NAMALWA (cell line): Measurements from ENCODE around the gene MORC4.
"Not testable (repeated sequence)": the region's sequence is repeated elsewhere in the genome, so short reads cannot be mapped to it uniquely, and the experiment has no call there.

Source experiments
- DNase-seq: peaks from one replicate; pipeline ENCODE4 v3.0.0-alpha.2; 2015; ENCODE audit warnings: low spot score

The MORC4 gene

DNA sequence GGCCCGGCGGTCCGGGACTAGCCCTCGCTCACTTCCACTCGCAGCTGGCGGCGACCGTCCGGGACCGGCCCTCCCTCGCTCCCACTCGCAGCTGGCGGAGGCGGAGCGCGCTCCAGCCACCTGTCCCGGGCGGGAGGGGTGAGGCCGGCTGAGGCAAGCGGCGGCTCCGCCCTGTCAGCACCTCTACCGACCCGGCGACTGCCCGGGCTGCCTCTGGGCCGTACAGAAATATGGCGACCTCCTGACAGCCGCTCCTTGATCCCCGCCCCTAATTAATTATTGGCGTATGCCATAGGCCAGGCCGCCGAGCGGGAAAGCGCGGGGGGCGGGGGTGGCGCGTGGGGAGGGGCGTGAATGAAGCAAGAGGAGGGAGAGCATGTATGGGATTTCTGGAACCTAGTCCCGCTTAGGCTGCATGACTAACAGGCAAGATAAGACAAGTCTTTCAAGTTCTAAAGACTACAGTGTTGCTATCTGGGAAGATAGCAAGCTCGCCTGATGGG lies at the start of gene MORC4:
Gene MORC4 (minus strand): TSS at position 200 of the 503 bp plus-strand sequence. CDS start 243 bp downstream, outside the sequence.
- peak; percentile 72 for DNase-seq

DNA sequence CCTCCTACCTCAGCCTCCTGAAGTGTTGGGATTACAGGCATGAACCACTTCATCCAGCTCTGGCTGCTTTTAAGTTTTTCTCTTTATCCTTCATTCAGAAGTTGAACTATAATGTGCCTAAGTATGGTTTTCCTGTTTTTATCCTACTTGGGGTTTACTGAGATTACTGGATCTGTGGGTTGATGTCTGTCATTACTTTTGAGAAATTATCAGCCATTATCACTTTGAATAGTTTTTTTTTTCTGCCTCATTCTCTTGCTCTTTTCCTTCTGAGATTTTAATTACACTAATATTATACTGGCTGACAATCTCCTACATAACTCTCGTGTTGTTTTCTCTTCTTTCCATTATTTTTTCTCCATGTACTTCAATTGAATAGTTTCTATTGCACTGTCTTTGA lies 47.6 kb upstream of the MORC4 start:
- DNase-seq: no peak

DNA sequence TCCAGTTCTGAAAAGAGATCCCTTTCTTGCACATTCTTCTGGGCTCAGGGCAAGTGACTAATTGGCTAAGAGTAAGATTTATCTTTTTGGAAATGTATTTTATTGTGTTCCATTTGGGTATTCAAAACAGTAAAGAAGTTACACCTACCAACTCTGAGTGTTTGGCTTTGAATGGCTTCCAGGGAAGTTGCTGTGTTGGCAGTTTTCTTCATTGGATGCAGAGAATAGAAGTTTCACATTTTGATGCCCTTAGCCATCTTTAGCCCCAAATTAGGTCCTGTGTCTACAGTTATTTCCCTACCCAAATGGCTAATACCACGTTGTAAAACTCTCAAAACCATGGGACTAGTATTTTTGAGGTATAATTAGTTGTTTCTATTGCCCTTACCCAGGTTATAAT lies 29.7 kb upstream of the MORC4 start:
- DNase-seq: no peak

DNA sequence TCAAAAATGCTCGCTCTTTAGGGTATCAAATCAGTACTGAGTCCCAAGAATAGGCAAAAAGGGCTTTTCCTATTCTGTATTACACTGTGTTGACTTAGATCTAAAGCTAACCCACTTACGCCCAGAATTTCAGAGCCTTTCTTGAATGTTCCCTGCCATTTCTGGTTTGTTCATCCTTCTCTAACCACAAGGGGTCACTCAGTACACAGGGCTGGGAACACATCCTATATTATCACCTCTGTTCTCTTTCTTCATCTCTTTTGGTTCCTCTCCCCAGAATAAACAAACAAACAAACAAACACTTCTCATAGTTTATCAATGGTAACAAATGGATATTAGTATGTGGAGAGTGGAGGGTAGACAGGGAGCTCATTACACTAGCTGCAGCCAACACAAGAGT lies 25.5 kb upstream of the MORC4 start:
- peak; percentile 33 for DNase-seq

DNA sequence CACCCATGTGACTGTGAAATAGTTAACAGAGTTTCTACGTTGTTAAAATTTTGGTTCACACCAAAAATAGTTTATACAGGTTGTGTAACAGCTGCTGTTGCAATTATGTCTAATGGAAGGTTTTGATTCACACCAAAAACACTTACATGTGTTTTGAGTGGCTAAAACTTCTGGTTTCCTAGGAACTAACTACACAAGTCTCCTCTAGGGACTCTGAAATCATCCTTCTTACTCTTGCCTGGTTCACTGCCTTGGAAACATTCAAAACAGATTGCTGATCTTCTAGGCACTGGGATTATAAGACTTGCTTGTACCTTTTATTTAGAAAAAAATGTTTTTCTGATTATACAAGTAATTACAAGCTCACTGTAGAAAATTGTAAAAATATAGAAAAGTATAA lies 14.9 kb upstream of the MORC4 start:
- no peak for DNase-seq

DNA sequence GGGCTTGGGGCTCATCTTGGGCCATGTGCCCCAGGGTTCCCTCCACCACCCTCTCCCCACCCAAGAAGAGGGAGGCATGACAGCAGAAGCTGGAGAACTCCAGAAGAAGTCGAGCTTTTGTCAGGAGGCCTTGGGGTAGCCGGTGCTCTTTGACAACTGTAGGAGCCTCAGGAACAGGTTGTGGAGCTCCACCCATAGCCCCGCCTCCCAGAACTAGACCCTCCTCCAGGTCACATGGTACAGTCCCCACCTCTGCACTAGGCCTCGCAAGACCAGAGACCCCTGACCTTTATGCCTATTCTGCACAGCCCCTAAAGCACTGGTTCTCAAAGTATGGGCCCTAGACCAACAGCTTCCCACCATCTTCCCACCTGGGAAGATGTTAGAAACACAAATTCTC lies 8.0 kb upstream of the MORC4 start:
- DNase-seq: no peak

DNA sequence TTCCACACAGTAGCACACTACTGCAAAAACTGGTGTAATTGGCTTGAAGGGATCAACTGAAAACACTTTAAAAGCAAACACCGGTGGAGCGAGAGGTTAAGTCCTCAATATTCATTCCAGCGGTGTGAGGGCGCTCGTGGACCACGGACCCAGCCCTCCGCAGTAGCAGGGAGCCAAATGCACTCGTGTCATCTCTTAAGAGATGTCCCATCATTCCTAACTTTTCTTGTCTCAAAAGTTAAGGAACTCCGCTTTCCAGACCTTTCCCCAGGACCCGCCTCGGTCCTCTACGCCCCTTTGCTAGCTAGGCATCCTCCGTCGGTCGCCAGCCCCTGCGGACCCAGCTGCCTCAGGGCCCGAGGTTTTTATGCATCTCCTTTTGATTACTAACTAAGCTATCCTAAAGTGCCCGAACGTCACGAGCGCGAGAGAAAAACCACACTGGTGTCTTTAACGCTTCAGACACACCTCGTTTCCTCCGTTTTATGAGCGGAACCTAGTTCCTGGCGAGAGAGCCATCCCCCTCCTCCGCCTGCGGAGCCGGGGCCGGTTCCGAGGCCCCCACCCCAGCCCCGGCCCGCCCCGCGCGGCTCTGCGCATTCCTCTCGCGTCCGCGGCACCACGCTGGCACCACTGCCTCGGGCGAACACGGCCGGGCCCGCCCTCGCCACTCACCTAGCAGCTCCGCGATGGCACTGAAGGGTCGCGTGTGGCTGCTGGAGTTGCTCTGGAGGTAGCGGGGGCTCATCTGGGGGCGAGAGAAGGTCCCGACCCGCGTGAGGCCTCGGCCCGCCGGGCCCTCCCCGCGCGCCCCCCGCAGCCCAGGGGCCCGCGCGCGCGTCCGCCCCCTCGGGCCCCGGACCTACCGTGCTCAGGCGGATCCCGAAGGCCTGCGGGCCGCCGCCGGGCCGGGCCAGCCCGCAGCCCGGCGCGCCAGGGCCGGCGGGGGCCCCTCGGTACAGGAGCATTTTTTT lies 723 bp downstream of the MORC4 start:
- DNase-seq: peak; percentile 53

DNA sequence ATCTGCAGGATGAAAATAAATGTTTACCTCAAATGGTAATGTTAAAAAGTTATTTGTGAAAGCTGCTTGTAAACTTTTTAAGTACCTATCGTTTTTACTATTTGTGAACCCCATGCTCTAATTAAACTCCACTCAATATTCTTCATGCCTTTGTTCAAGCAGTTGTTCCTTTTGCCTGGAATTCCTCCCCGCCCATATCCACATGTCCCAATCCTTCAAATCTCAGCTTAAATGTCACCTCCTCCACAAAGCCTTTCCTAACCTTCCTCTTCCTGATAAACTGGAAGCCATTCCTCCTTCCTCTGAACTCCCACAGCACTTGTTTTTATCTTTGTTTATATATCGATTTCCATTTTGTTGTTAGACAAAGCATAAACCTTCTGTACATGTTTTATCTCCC lies 2.4 kb downstream of the MORC4 start:
- DNase-seq: no peak

DNA sequence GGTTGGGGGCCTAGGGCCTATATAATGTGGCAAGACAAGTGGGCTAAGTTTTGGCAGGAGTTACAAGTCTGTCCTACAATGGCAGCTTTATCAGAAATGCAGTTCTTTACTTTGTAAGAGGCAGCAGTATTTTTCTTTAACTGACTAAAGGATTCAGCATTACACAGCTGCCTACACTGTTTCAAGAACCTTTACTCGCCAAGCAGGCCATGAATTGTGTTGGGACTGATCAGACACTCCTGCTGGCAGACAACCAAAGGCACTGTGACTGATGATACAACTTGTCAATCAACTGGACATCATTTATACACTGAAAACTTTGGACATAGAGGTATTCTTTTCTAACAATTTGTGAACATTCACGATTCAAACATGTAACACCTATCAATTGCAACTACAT lies 4.3 kb downstream of the MORC4 start:
- DNase-seq: no peak

DNA sequence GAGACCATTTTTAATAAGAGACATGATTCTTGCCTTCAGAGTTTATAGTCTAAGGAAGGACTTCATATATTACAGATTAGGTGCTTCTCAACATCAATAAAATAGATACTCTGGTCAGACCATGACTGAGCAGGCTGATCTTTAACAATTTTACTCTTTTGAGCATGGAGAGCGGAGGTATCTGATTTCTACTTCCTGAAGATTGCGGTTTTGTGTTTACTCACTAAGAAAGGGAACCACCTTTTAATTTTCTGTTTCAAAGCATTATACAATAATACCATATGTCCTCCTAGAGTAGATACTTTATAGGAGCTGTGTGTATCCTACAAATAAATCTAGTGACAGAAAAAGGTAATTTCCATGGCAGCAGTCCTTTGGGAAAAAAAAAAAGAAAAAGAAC lies 12.5 kb downstream of the MORC4 start:
- no peak for DNase-seq

DNA sequence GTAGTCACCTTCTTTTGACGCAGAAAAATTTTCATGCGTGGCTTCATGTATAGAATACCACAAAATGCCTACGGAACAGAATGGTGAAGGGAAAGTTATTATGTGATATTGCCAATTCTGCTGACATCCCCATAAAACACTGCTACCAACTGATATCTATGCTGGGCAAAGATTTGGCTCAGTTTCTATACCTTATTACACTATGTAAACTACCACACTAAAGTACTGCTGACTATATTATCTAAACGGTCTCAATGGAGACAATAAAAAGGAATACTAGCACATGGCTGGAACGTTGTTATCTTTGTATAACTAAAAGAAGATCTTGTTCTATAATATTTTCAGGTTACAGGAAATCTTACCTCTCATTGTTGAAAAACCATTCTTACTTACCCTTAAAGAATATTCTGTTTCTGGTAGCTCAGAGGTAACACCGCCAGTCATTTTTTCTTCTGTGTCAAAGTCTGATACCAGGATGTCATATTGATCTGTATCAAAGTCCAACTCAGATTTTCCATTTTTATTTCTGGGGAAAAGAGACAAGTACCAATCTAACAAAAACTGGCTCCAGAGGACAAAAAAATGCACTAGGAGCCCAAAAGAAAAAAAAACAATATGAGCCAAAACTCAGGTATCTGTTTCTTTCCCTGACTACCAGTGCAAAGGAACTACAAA lies 18.9 kb downstream of the MORC4 start:
- no peak for DNase-seq

DNA sequence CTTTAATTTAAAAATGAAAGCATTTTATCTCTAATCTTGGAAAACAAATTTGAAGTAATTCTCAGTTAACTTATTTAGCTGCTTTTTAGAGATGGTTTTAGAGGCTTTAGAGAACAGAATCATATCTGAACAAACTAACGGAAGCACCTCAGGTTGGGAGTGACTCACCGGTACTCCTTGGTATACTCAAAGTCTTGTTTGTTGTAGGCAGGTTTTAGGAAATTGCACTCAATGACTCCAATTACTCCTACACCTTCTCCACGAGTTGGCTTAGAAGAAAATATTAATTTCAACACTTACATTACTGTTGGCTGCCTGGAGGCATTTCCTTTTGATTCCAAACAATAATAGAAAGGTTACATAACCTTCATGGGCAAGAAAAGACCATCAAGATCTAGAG lies 23.6 kb downstream of the MORC4 start:
- DNase-seq: no peak

DNA sequence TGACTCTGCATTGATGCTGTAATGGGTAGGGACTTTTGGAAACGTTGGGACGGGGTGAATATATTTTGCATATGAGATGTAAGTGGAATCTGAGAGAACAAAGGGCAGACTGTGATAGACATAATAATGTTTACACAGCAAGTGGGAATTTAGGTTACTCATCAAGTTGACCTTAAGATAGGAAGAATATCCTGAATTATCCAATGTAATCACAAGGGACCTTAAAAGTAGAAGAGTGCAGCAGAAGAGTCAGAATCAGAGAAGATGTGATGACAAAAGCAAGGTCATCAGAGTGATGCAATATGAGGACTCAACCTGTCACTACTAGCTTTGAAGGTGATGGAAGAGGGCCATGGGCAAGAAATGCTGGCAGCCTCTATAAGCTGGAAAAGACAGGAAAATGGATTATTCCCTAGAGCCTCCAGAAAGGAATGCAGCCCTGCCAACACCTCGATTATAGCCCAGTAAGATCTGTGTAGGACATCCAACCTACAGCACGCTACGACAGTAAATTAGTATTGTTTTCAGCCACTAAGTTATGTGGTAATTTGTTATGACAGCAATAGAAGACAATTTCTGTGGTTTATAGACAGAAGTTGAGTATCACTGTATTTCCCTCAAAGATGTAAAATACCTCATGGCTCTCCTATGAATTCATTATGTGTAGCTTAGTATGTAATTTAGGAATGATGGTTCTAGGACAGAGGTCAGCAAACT lies 26.4 kb downstream of the MORC4 start:
- no peak for DNase-seq

DNA sequence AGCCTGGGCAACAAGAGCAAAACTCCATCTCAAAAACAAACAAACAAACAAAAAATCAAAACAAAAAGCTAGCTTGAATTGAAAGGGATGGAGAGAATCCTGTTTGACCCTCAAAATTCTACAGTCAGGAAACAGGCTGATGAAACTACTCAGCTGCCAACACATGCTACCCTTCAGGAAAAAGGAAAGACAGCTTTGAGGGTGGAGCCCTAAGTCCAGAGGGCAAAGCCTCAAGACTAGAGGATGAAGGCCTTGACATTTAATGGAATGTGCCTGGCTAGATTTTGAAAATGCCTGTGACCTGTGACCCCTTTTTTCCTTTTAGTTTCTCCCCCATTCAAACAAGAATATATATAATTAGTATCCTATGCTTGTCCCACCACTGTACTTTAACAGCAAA lies 27.1 kb downstream of the MORC4 start:
- DNase-seq: no peak

DNA sequence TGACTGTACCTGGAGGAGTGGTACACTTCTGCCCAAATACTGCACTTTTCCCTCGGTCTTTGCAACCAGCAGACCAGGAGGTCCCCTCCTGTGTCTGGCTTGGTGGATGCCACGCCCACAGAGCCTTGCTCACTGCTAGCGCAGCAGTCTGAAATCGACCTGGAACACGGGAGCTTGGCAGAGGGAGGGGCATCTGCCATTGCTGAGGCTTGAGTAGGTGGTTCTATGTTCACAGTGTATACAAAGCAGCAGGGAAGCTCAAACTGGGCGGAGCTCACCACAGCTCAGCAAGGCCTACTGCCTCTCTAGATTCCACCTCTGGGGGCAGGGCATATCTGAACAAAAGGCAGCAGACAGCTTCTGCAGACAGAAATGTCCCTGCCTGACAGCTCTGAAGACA lies 33.5 kb downstream of the MORC4 start:
- not testable (repeated sequence) for DNase-seq

DNA sequence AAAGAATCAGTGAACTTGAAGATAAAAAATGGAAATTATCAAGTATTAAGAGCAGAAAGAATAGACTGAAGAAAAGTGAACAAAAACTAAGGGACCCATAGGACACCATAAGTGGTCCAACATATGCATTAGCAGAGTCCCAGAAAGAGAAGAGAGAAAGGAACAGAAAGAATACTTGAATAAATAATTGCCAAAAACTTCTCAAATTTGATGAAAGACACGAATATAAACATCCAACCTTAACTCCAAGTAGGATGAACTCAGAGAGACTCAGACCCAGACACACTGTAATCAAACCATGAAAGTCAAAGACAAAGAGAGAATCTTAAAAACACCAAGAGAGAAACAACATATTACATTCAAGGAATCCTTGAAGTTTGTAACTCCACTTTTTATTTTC lies 35.7 kb downstream of the MORC4 start:
- DNase-seq: no peak

DNA sequence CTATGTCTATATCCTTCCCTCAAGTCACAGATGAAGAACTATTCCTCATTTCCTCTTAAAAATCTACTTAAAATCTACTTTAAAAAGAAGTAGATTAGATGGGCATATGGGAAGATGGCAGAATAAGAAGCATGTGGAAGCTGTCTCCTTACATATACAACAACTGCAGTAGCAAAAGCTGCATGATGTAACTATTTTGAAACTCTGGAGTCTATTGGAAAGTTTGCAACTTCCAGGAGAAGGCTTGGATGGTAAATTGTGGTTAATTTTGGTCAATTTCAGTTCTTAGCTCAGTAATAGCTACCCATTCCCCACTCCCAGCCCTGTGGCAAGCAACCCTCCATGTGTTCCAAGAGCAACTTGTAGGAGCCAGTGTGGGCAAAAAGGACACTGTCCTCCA lies 36.9 kb downstream of the MORC4 start:
- DNase-seq: no peak

DNA sequence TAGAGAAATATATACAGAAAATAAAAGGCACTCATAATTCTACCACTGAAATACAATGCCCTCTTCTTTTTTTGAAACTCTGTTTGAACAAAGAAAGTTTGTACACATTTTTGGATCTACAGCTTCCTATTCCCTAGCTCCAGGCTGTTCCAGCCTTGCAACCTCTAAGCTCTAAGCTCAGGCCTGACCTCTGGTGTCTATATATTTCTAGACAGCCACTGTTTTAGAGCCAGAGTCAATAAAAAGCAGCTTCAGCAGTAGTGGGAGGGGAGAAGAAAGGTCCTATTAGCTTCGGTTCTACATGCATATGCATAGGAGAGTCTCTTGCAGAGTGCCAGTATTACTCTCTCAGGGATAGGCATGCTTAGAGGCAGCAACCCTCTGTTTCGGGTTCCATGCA lies 40.1 kb downstream of the MORC4 start:
- peak; percentile 1 for DNase-seq

DNA sequence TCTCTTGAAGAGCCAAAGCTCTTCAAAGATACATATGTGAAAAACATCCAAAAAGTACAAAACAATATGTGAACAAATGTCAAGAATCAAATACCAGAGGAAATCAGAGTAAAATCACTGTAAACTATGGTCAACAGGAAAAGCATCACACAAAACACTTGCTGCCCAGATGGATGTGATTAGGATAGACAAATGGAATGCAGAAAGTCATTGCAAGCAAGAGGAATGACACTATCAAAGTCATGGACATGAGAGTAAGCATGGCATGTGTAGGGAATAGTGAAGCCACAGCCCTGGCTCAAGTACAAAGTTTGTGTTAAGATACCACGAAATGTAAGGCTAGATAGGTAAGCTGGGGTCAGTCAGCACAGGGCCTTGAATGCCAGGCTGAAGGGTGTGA lies 42.2 kb downstream of the MORC4 start:
- DNase-seq: no peak

DNA sequence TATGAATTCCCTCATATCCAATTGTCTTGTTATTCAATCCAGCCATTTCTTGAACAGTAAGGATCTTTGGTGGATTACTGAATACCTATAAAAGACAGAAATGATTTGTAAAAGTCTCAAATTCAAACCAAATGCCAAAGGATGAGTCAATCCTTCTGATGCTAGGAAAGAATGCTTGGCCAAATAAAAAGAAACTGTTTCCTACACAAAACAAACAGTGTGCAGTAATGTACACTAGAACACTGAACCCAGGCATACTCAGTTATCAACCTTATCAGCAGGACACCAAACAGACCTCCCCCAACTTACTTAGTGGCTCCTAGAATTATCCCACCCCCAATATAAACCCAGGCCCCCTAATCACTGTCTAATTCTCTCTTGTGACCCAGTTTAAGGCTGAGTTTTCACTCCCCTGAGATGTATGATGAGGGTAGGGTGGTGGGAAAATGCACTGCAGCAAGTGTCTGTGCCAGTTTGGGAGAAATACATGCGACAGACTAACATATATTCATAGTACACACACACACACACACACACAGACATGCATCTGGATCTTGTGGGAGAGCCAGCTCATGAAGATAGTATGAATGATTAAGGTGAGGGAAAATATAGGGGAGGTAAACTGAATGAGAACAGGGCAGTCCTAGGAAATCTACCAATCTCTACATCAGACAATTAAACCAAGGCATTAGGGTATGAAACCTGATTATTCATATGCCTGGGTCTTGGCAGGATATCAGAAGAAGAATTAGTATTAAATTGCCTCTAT lies 44.8 kb downstream of the MORC4 start:
- no peak for DNase-seq

DNA sequence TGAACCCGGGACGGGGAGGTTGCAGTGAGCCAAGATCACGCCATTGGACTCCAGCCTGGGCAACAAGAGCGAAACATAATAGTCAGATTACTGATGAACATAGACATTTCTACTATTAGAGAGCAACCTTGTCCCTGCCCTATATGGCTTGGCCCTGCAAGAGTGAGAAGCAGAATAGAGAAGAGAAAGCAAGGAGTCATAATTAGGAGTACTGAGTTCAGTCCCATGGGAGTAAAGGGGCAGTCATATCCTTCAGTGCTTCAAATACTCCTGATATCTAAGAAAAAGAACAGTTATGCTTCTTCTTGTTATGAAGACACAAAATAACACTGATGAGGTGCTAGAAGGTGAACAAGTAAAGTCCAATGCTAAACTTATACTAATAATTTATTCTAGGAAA lies 46.0 kb downstream of the MORC4 start:
- no peak for DNase-seq

DNA sequence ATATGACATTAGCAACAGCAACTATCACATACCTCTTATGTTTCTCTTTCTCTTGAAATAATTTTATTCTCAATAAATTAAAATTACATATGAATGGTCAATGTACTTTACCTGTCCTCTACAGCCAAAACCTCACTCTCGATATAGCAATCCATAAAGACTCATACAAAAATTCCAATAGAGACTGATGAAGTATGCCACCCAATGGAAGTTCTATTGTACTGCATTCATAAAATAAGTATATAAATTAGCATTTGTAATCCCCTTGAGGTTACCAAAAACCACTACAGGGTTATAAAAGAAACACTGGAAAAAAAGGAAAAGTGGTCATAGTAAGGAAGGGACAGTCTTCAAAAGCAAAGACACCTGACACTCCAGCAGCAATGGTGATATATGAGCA lies 47.0 kb downstream of the MORC4 start:
- peak; percentile 9 for DNase-seq
